A549 (cell line): ENCODE measurements around the gene PES1. TPM values are rescaled to one million over a fixed set of nuclear protein-coding genes. Genes with fewer than 3 reads are reported as not detected.

Experiments
- ATAC-seq, 2 experiments: fragments of 200-7000 bp in 1 of 2; fragments of >200 bp in 1 of 2; cut with Nextera tagmentation in 1 of 2; cut with Tn5 transposase in 1 of 2; 3 replicates each; pipeline versions ENCODE4 v1.8.0 to v1.9.1; 2018 to 2020; ENCODE audit warnings: mild to moderate bottlenecking in 1 of 2, moderate library complexity in 1 of 2
- CTCF ChIA-PET: fragments of 300-600 bp; sonication (Branson Sonifier 250); formaldehyde crosslinking; extraction: SDS; loops from one replicate; lab custom pipeline; 2021; ENCODE audit warnings: antibody characterized with exemption, inconsistent platforms; lab: Yijun Ruan, JAX
- POLR2A ChIA-PET: fragments of 350-600 bp; formaldehyde crosslinking; extraction: SDS; loops from one replicate; lab custom pipeline; 2021; ENCODE audit warnings: antibody characterized with exemption, inconsistent platforms; lab: Yijun Ruan, JAX
- DNase-seq, 2 experiments: peaks; one replicate each; pipeline versions ENCODE4 v3.0.0 to v3.0.0-alpha.2; 2011 to 2016; ENCODE audit warnings: low read depth in 1 of 2, low spot score in 1 of 2
- FAIRE-seq: peaks from 2 replicates; lab custom pipeline; 2011; peaks lifted over from hg19 to GRCh38; lab: Jason Lieb, UNC
- H3K27ac ChIP-seq, 2 experiments: fragments of >200 bp; sonication (Bioruptor Twin); formaldehyde crosslinking; 3 replicates each; pipeline ENCODE4 v1.5.1; 2016 to 2017
- H3K4me1 ChIP-seq: fragments of >200 bp; sonication (Bioruptor Twin); formaldehyde crosslinking; 3 replicates; pipeline ENCODE4 v1.6.1; 2016
- H3K4me2 ChIP-seq: fragments of >200 bp; sonication (Bioruptor Twin); formaldehyde crosslinking; 3 replicates; pipeline ENCODE4 v1.6.1; 2016
- H3K4me3 ChIP-seq: fragments of >200 bp; sonication (Bioruptor Twin); formaldehyde crosslinking; 3 replicates; pipeline ENCODE4 v1.5.1; 2016
- H3K9me3 ChIP-seq: fragments of >200 bp; sonication (Bioruptor Twin); formaldehyde crosslinking; 3 replicates; pipeline ENCODE4 v1.6.1; 2016
- CHD2 ChIP-seq: fragments of 150-350 bp; IDR thresholded peaks from 2 replicates; pipeline ENCODE4 v1.6.1; 2014; ENCODE audit warnings: low read length; ENCODE audit not compliant: partially characterized antibody
- CTCF ChIP-seq: fragments of >200 bp; sonication (Bioruptor Twin); formaldehyde crosslinking; IDR thresholded peaks from 3 replicates; pipeline ENCODE4 v1.5.1; 2016
- EHF ChIP-seq: fragments of 250-450 bp; sonication (Bioruptor Pico); IDR thresholded peaks from 2 replicates; pipeline ENCODE4 v1.5.0; 2020; ENCODE audit warnings: mild to moderate bottlenecking
- EHMT2 ChIP-seq: fragments of 200-600 bp; sonication (generic); IDR thresholded peaks from 2 replicates; pipeline ENCODE4 v1.6.1; 2016; ENCODE audit warnings: antibody characterized with exemption, low read depth, mild to moderate bottlenecking, moderate library complexity
- HEYL ChIP-seq: fragments of 250-450 bp; sonication (Bioruptor Pico); IDR thresholded peaks from 2 replicates; pipeline ENCODE4 v1.8.0; 2021; ENCODE audit warnings: mild to moderate bottlenecking, moderate library complexity
- HOXA7 ChIP-seq: fragments of 250-450 bp; sonication (Bioruptor Pico); IDR thresholded peaks from 2 replicates; pipeline ENCODE4 v1.5.0; 2020; ENCODE audit warnings: mild to moderate bottlenecking, moderate library complexity
- JUN ChIP-seq, 2 experiments: fragments of >200 bp; sonication (Bioruptor Twin); formaldehyde crosslinking; IDR thresholded peaks; 2 replicates in 1 of 2; 3 replicates in 1 of 2; pipeline ENCODE4 v1.6.1; 2016 to 2017
- KDM1A ChIP-seq: fragments of 200-600 bp; sonication (generic); IDR thresholded peaks from 2 replicates; pipeline ENCODE4 v1.6.1; 2016; ENCODE audit warnings: low read depth, mild to moderate bottlenecking
- MAFK ChIP-seq: fragments of 450-650 bp; IDR thresholded peaks from 2 replicates; pipeline ENCODE4 v1.6.1; 2014; ENCODE audit not compliant: partially characterized antibody
- MAX ChIP-seq: IDR thresholded peaks from 2 replicates; pipeline ENCODE4 v1.6.1; 2012
- MAZ ChIP-seq: fragments of 150-350 bp; IDR thresholded peaks from 2 replicates; pipeline ENCODE4 v1.6.1; 2014; ENCODE audit warnings: antibody characterized with exemption, low read depth, low read length, borderline replicate concordance
- NFE2L2 ChIP-seq: fragments of 150-350 bp; conservative IDR thresholded peaks from 2 replicates; pipeline ENCODE4 v1.6.1; 2014; ENCODE audit warnings: low read length
- PHF8 ChIP-seq: fragments of 200-600 bp; sonication (generic); IDR thresholded peaks from 2 replicates; pipeline ENCODE4 v1.6.1; 2016; ENCODE audit warnings: low read depth, mild to moderate bottlenecking, antibody characterized with exemption, moderate library complexity, borderline replicate concordance
- POLR2AphosphoS2 ChIP-seq: conservative IDR thresholded peaks from 2 replicates; pipeline ENCODE4 v1.6.1; 2012; ENCODE audit warnings: low read length, improper control_type of control experiment, inconsistent platforms
- RARB ChIP-seq: fragments of 250-450 bp; sonication (Bioruptor Pico); IDR thresholded peaks from 2 replicates; pipeline ENCODE4 v1.8.0; 2021; ENCODE audit warnings: mild to moderate bottlenecking, moderate library complexity
- REST ChIP-seq: fragments of 200-600 bp; sonication (generic); IDR thresholded peaks from 2 replicates; pipeline ENCODE4 v1.6.1; 2016; ENCODE audit warnings: antibody characterized with exemption, mild to moderate bottlenecking, moderate library complexity
- RFX5 ChIP-seq: fragments of 450-650 bp; IDR thresholded peaks from 2 replicates; pipeline ENCODE4 v1.7.1; 2014; ENCODE audit warnings: antibody characterized with exemption, mild to moderate bottlenecking, moderate library complexity
- RNF2 ChIP-seq: fragments of 200-600 bp; sonication (generic); IDR thresholded peaks from 2 replicates; pipeline ENCODE4 v1.6.1; 2016; ENCODE audit warnings: low read depth, mild to moderate bottlenecking, antibody characterized with exemption, moderate library complexity, borderline replicate concordance
- SREBF2 ChIP-seq: fragments of 450-650 bp; IDR thresholded peaks from 2 replicates; pipeline ENCODE4 v1.6.1; 2014; ENCODE audit warnings: mild to moderate bottlenecking, moderate library complexity
- WGBS: methylation state at CpG from one replicate; pipeline ENCODE4 v1.1.6; 2017; ENCODE audit errors: missing lambda C conversion rate; 5-methylcytosine and 5-hydroxymethylcytosine counted together
- polyA plus RNA-seq, 4 experiments: library from polyadenylated mRNA; depleted of rRNA in 3 of 4; stranded (reverse); fragments of >200 nt; fragmentation: RNase III in 1 of 4; extraction: RNeasy Plus Mini Kit Qiagen cat#74134 plus additional on column Dnase treatment in 1 of 4; gene quantifications; 2 replicates in 3 of 4; 3 replicates in 1 of 4; pipeline ENCODE4 v1.2.3, GENCODE V29; 2011 to 2017
- TF ChIP-seq, protein P1 (sequence below): fragments of 150-350 bp; IDR thresholded peaks from 2 replicates; pipeline ENCODE4 v1.6.1; 2014; ENCODE audit warnings: low read depth, mild to moderate bottlenecking, low read length
- TF ChIP-seq, protein P2 (sequence below): IDR thresholded peaks from 2 replicates; pipeline ENCODE4 v1.6.1; 2012; ENCODE audit warnings: low read depth, borderline replicate concordance
- TF ChIP-seq, protein P3 (sequence below): fragments of 450-650 bp; IDR thresholded peaks from 2 replicates; pipeline ENCODE4 v1.6.1; 2014; ENCODE audit warnings: antibody characterized with exemption
- TF ChIP-seq, protein P4 (sequence below): fragments of >200 bp; sonication (Bioruptor Twin); formaldehyde crosslinking; IDR thresholded peaks from 2 replicates; pipeline ENCODE4 v1.6.1; 2016

PES1 gene
- polyA plus RNA-seq, 2 of the 4 experiments (the other 2 are of a cell fraction), result 107 to 111 TPM

DNA sequence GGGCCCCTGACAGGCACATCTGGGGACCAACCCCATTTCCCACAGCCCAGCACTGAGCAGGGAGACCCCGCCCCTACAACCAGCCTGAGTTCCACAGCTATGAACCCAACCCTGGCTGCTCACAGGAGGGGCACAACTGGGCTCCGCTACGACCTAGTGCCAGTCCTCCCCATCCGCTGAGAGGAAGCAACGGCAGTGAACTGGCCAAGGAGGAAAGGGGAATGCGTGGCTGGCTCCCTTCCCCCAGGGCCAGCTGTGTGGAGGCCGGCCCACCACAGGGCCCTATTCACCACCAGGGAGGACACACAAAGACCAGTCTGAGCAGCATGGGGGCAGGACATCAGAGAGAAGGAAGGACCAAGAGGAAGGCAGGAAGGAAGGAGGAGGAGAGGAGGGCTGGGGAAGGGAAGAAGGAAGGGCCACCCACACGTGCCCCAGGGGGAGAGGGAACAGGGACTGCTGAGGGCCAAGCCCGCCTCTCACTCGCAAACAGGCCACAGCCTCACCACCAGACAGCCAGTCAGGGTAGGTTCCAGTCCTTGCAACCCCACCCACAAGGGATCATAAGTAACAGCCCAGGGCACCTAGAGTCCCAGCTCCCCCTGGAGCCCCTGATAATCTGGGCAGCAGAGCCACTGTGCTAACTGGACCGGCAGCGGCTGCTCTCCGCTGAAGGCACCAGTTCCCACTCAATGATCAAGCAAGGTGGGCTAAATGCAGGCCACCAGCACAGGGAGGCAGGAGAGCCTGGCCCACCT is 8.7 kb downstream of the PES1 start:
- Histone ChIP-seq H3K4me1 (no peaks in the 10 kb centered on the region), H3K4me3 (no peak overlapping the region), H3K27ac (no peak overlapping the region), H3K9me3 (no peaks in the 10 kb centered on the region), H3K4me2 (no peak overlapping the region)
- no peak for TF ChIP-seq RARB (CRISPR knock-in tag)
- TF ChIP-seq, protein P1, sequence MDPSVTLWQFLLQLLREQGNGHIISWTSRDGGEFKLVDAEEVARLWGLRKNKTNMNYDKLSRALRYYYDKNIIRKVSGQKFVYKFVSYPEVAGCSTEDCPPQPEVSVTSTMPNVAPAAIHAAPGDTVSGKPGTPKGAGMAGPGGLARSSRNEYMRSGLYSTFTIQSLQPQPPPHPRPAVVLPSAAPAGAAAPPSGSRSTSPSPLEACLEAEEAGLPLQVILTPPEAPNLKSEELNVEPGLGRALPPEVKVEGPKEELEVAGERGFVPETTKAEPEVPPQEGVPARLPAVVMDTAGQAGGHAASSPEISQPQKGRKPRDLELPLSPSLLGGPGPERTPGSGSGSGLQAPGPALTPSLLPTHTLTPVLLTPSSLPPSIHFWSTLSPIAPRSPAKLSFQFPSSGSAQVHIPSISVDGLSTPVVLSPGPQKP, result no peak
- TF ChIP-seq EHMT2, result no peak
- TF ChIP-seq EHF (CRISPR knock-in tag), result no peak
- DNase-seq (no peak), FAIRE-seq (no peak), ATAC-seq (no peak)
- POLR2A ChIA-PET, result no interaction called here
- CTCF ChIA-PET, result interaction anchor here (0.9 kb wide), 1 partner anchor 16 kb away, joined by 3 read pairs; no protein-coding TSS in a partner anchor
- 93% methylated on average over 9 of the region's 13 CpGs for WGBS

- Histone ChIP-seq H3K27ac (no peak overlapping the region), H3K4me3 (no peak overlapping the region), H3K4me2 (no peak overlapping the region), H3K9me3 (no peaks in the 10 kb centered on the region), H3K4me1 (no peaks in the 10 kb centered on the region)
- no peak for DNase-seq
- FAIRE-seq, result no peak
- ChIA-PET CTCF (interaction anchor here (1.0 kb wide), 1 partner anchor 51 kb away, joined by 3 read pairs; no protein-coding TSS in a partner anchor), POLR2A (no interaction called here)
- TF ChIP-seq, protein P1, result no peak
- no peak for TF ChIP-seq POLR2AphosphoS2
- TF ChIP-seq, protein P2, sequence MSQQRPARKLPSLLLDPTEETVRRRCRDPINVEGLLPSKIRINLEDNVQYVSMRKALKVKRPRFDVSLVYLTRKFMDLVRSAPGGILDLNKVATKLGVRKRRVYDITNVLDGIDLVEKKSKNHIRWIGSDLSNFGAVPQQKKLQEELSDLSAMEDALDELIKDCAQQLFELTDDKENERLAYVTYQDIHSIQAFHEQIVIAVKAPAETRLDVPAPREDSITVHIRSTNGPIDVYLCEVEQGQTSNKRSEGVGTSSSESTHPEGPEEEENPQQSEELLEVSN, result no peak
- no peak for TF ChIP-seq HOXA7
- TF ChIP-seq MAFK, result no peak
- TF ChIP-seq NFE2L2, result no peak
- TF ChIP-seq, protein P3, sequence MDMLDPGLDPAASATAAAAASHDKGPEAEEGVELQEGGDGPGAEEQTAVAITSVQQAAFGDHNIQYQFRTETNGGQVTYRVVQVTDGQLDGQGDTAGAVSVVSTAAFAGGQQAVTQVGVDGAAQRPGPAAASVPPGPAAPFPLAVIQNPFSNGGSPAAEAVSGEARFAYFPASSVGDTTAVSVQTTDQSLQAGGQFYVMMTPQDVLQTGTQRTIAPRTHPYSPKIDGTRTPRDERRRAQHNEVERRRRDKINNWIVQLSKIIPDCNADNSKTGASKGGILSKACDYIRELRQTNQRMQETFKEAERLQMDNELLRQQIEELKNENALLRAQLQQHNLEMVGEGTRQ, result no peak
- no peak for TF ChIP-seq RNF2
- TF ChIP-seq HEYL (CRISPR knock-in tag), result no peak
- TF ChIP-seq PHF8, result no peak
- TF ChIP-seq, protein P4, sequence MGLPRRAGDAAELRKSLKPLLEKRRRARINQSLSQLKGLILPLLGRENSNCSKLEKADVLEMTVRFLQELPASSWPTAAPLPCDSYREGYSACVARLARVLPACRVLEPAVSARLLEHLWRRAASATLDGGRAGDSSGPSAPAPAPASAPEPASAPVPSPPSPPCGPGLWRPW, result no peak
- no peak for TF ChIP-seq JUN (IDR thresholded peaks at IDR 0.05)
- no peak for ATAC-seq
- 81% methylated on average over 3 of the region's 6 CpGs for WGBS
Measured at GRCh38 chr22:30582051-30582450, 9.7 kb downstream of the PES1 start.

DNA sequence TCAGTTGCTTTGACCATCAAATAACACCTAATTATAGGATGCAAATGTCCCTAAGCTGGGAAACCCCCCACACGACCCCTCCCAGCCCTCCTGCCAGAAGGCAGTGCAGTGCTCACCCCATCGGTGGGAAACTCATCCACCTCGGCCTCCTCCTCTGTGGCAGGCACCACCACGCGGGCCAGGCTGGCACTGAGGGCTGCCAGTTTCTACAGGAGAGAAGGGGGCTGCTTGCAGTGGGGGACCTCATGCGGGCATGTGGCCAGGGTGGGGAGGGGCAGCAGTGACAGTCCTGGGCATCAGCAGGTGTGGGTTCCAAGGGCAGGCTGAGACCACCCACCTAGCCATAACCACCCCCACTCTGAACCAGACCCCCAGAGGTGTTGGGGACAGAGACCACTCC is 10.8 kb downstream of the PES1 start:
- POLR2A ChIA-PET, result no interaction called here
- H3K9me3 ChIP-seq, result no peaks in the 10 kb centered on the region
- no peak for DNase-seq
- FAIRE-seq, result no peak
- ATAC-seq, result no peak
- H3K4me1 ChIP-seq, result no peaks in the 10 kb centered on the region
- H3K4me2 ChIP-seq, result no peak overlapping the region
- H3K4me3 ChIP-seq, result no peak overlapping the region
- CTCF ChIA-PET, result no interaction called here
- 80% methylated on average over 1 of the region's 6 CpGs for WGBS
- H3K27ac ChIP-seq, result no peak overlapping the region
- TF ChIP-seq CTCF, result no peak
- TF ChIP-seq MAZ, result no peak
- TF ChIP-seq KDM1A, result no peak
- TF ChIP-seq MAX, result no peak
- no peak for TF ChIP-seq SREBF2
- TF ChIP-seq RFX5, result no peak
- TF ChIP-seq REST, result no peak
- TF ChIP-seq CHD2, result no peak
